Measurements from ENCODE around the gene SLC35D2.

SLC35D2 gene

GRCh38 chr9:96399325-96399633 is 15.8 kb upstream of the SLC35D2 start:
- H3K4me1 ChIP-seq (ENCODE audit: control insufficient read depth, insufficient read depth, low read length) = no peaks in the 10 kb centered on the region
- no peaks in the 10 kb centered on the region for H3K27me3 ChIP-seq (ENCODE audit: control insufficient read depth, insufficient read depth, low read length, poor library complexity, severe bottlenecking)
- WGBS, 2 experiments = 91 to 93% methylated on average over 3 of the region's 3 CpGs
- H3K27ac ChIP-seq (ENCODE audit: insufficient read depth, low read depth, low read length, poor library complexity, severe bottlenecking) = no peak overlapping the region
- no peaks in the 10 kb centered on the region for H3K9me3 ChIP-seq (ENCODE audit: control insufficient read depth, low read length)
- no peak overlapping the region for H3K4me3 ChIP-seq (ENCODE audit: insufficient read depth, low read depth, low read length)
- H3K36me3 ChIP-seq (ENCODE audit: control insufficient read depth, insufficient read depth, low read length) = no peaks in the 10 kb centered on the region

DNA sequence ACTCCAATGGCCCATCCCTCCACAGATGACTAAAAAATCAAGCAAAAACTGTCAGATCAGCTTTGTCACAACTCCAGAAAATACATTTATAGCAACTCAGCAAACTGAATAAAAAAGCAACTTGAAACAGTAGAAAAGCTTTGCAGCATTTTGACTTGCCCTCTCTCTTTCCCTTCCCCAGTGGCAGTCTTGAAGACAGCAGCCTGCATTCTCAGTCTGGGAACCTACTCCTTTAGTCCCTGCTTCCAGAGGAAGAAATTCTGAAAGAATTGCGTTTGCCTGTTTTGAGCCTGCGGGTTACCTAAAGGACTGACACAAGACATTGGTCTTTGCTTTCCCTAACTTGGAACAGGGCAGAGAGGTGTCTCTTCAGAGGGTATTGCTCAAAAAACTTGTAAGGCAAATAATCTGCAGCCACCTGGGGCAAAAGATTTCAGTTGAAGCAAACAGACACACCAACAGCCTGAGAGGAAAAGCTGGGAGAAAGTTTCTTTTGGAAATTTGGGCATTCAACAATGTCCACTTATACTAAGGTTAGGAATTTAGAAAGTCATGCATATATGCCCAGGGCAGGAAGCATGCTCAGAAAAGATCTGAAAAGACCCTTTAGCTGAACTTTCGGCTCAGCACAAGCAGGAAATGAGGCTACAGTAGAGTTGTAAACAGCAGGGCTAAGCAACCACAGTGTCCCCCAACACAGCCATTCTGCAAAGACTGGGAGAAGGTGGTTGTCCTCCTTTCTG is 15.2 kb upstream of the SLC35D2 start:
- Histone ChIP-seq H3K27me3 (ENCODE audit: control insufficient read depth, insufficient read depth, low read length, poor library complexity, severe bottlenecking) (no peaks in the 10 kb centered on the region), H3K4me1 (ENCODE audit: control insufficient read depth, insufficient read depth, low read length) (no peaks in the 10 kb centered on the region), H3K4me3 (ENCODE audit: insufficient read depth, low read depth, low read length) (no peak overlapping the region), H3K36me3 (ENCODE audit: control insufficient read depth, insufficient read depth, low read length) (no peaks in the 10 kb centered on the region), H3K27ac (ENCODE audit: insufficient read depth, low read depth, low read length, poor library complexity, severe bottlenecking) (peak overlapping the region; percentile 30), H3K9me3 (ENCODE audit: control insufficient read depth, low read length) (no peaks in the 10 kb centered on the region)
- WGBS, 2 experiments = 77 to 82% methylated on average over 3 of the region's 3 CpGs

DNA sequence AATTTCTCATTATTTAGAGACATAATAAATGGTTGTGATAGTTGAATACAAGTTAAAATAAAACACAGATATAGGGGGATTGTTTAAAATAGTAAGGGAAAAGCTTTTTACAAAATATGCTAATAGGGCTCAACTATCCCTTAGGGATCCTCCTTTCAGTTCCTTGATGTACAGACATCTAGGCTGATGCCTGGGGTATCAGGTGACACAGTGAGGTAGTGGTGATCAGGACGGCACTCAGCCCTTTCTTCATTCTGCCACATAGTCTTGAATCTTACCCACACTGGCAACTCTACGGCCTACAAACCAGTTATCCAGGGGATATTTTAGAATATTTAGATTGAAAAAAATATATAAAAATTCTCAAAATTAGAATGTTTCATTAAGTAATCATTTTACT is 12.5 kb upstream of the SLC35D2 start:
- Histone ChIP-seq H3K9me3 (ENCODE audit: control insufficient read depth, low read length) (no peaks in the 10 kb centered on the region), H3K4me3 (ENCODE audit: insufficient read depth, low read depth, low read length) (no peak overlapping the region), H3K36me3 (ENCODE audit: control insufficient read depth, insufficient read depth, low read length) (no peaks in the 10 kb centered on the region), H3K27ac (ENCODE audit: insufficient read depth, low read depth, low read length, poor library complexity, severe bottlenecking) (no peak overlapping the region), H3K27me3 (ENCODE audit: control insufficient read depth, insufficient read depth, low read length, poor library complexity, severe bottlenecking) (no peaks in the 10 kb centered on the region), H3K4me1 (ENCODE audit: control insufficient read depth, insufficient read depth, low read length) (no peaks in the 10 kb centered on the region)
- 70 to 86% methylated on average over 1 of the region's 2 CpGs for WGBS, 2 experiments

GRCh38 chr9:96394832-96395496 is 11.5 kb upstream of the SLC35D2 start:
- no peaks in the 10 kb centered on the region for H3K36me3 ChIP-seq (ENCODE audit: control insufficient read depth, insufficient read depth, low read length)
- 80 to 87% methylated on average over 6 of the region's 6 CpGs for WGBS, 2 experiments
- no peaks in the 10 kb centered on the region for H3K4me1 ChIP-seq (ENCODE audit: control insufficient read depth, insufficient read depth, low read length)
- no peak overlapping the region for H3K4me3 ChIP-seq (ENCODE audit: insufficient read depth, low read depth, low read length)
- no peaks in the 10 kb centered on the region for H3K27me3 ChIP-seq (ENCODE audit: control insufficient read depth, insufficient read depth, low read length, poor library complexity, severe bottlenecking)
- no peak overlapping the region for H3K27ac ChIP-seq (ENCODE audit: insufficient read depth, low read depth, low read length, poor library complexity, severe bottlenecking)
- no peaks in the 10 kb centered on the region for H3K9me3 ChIP-seq (ENCODE audit: control insufficient read depth, low read length)

- Histone ChIP-seq H3K27ac (ENCODE audit: insufficient read depth, low read depth, low read length, poor library complexity, severe bottlenecking) (no peak overlapping the region), H3K9me3 (ENCODE audit: control insufficient read depth, low read length) (no peaks in the 10 kb centered on the region), H3K4me1 (ENCODE audit: control insufficient read depth, insufficient read depth, low read length) (no peaks in the 10 kb centered on the region), H3K4me3 (ENCODE audit: insufficient read depth, low read depth, low read length) (no peak overlapping the region), H3K27me3 (ENCODE audit: control insufficient read depth, insufficient read depth, low read length, poor library complexity, severe bottlenecking) (no peaks in the 10 kb centered on the region), H3K36me3 (ENCODE audit: control insufficient read depth, insufficient read depth, low read length) (peaks cover under 1% of the 10 kb centered on the region)
- 96 to 97% methylated on average over 12 of the region's 12 CpGs for WGBS, 2 experiments
These were observed 8.8 kb upstream of the SLC35D2 start for GRCh38 chr9:96392263-96392662.

- no peak overlapping the region for H3K4me3 ChIP-seq (ENCODE audit: insufficient read depth, low read depth, low read length)
- H3K4me1 ChIP-seq (ENCODE audit: control insufficient read depth, insufficient read depth, low read length) = no peaks in the 10 kb centered on the region
- no peaks in the 10 kb centered on the region for H3K27me3 ChIP-seq (ENCODE audit: control insufficient read depth, insufficient read depth, low read length, poor library complexity, severe bottlenecking)
- H3K36me3 ChIP-seq (ENCODE audit: control insufficient read depth, insufficient read depth, low read length) = peaks cover 9% of the 10 kb centered on the region
- WGBS, 2 experiments = 88 to 91% methylated on average over 5 of the region's 5 CpGs
- H3K27ac ChIP-seq (ENCODE audit: insufficient read depth, low read depth, low read length, poor library complexity, severe bottlenecking) = no peak overlapping the region
- H3K9me3 ChIP-seq (ENCODE audit: control insufficient read depth, low read length) = no peaks in the 10 kb centered on the region
These were observed 7.7 kb upstream of the SLC35D2 start for GRCh38 chr9:96391021-96391765.

DNA sequence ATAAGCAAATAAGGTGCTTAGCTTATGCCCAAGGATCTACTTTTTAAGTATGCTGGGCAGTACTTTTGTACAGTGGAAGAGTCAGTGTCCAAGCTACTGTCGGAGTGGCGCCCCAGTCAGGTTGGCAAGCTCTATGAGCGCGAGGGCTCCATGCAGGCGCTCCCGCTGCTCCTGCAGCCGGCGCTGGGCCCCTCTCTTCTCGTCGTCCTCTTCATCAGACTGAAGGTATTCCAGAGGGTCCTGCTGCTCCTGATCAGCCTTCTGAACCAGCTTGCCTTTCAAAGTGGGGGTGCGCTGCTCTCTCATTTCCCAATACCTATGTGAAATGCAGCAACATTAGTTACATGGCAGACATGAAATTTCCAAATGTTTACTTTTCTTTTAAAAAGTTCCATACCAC is 4.6 kb upstream of the SLC35D2 start:
- Histone ChIP-seq H3K36me3 (ENCODE audit: control insufficient read depth, insufficient read depth, low read length) (peaks cover 9% of the 10 kb centered on the region), H3K9me3 (ENCODE audit: control insufficient read depth, low read length) (no peaks in the 10 kb centered on the region), H3K27ac (ENCODE audit: insufficient read depth, low read depth, low read length, poor library complexity, severe bottlenecking) (no peak overlapping the region), H3K4me1 (ENCODE audit: control insufficient read depth, insufficient read depth, low read length) (peaks cover 6% of the 10 kb centered on the region), H3K4me3 (ENCODE audit: insufficient read depth, low read depth, low read length) (no peak overlapping the region), H3K27me3 (ENCODE audit: control insufficient read depth, insufficient read depth, low read length, poor library complexity, severe bottlenecking) (peaks cover under 1% of the 10 kb centered on the region)
- 95% methylated on average over 11 of the region's 11 CpGs for WGBS, 2 experiments

DNA sequence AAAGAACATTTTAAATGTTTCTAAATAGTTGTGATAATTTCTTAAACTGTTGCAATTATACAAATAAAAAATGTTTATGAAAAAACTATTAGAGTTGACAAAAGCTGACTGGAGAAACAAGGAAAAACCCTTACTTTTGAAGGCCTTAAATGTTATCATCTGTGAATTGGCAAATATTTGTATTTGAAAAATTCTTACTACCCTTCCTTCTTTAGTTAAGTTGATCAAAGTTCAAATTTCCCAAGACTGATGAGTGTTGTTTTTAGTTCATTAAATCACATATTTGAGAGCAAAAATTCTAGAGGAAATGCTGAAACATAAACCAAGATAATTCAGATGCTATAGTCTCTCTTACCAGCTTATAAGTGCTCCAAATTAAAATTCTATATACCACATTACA is 2.6 kb upstream of the SLC35D2 start:
- peaks cover 11% of the 10 kb centered on the region for H3K4me1 ChIP-seq (ENCODE audit: control insufficient read depth, insufficient read depth, low read length)
- H3K36me3 ChIP-seq (ENCODE audit: control insufficient read depth, insufficient read depth, low read length) = peaks cover 9% of the 10 kb centered on the region
- H3K9me3 ChIP-seq (ENCODE audit: control insufficient read depth, low read length) = no peaks in the 10 kb centered on the region
- H3K27ac ChIP-seq (ENCODE audit: insufficient read depth, low read depth, low read length, poor library complexity, severe bottlenecking) = no peak overlapping the region
- H3K27me3 ChIP-seq (ENCODE audit: control insufficient read depth, insufficient read depth, low read length, poor library complexity, severe bottlenecking) = peaks cover 7% of the 10 kb centered on the region
- no peak overlapping the region for H3K4me3 ChIP-seq (ENCODE audit: insufficient read depth, low read depth, low read length)

DNA sequence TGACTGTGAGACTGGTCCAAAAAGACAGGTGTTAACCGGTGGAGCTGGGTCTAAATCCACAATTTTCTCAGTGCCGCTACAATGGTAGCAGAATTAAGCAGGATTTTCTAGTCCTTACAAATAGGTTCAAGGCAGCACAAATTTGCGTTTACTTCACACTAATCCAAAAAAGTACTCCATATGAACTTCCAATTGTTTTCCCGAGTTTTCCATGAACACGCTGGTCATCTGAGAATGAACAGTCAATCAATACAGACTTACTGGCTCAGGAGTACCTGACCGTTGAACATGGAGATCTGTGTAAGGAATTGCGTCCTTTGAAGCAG is 709 bp downstream of the SLC35D2 start:
- 37 to 39% methylated on average over 7 of the region's 7 CpGs for WGBS, 2 experiments
- H3K36me3 ChIP-seq (ENCODE audit: control insufficient read depth, insufficient read depth, low read length) = peaks cover 9% of the 10 kb centered on the region
- peaks cover 11% of the 10 kb centered on the region for H3K4me1 ChIP-seq (ENCODE audit: control insufficient read depth, insufficient read depth, low read length)
- H3K9me3 ChIP-seq (ENCODE audit: control insufficient read depth, low read length) = no peaks in the 10 kb centered on the region
- H3K27me3 ChIP-seq (ENCODE audit: control insufficient read depth, insufficient read depth, low read length, poor library complexity, severe bottlenecking) = peaks cover 7% of the 10 kb centered on the region
- H3K4me3 ChIP-seq (ENCODE audit: insufficient read depth, low read depth, low read length) = peak overlapping the region; percentile 60
- no peak overlapping the region for H3K27ac ChIP-seq (ENCODE audit: insufficient read depth, low read depth, low read length, poor library complexity, severe bottlenecking)

DNA sequence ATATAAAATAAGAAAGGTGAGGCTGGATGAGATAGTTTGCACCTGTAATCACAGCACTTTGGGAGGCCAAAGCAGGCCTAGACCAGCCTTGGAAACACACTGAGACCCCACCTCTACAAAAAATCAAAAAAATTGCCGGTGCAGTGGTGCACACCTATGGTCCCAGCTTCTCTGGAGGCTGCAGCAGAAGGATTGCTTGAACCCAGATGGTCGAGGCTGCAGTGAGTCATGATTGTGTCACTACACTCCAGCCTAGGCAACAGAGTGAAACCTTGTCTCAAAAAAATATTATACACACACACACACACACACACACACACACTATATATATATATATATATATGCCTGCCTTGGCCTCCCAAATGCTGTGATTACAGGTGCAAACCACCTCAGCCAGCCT is 1.3 kb downstream of the SLC35D2 start:
- Histone ChIP-seq H3K4me1 (ENCODE audit: control insufficient read depth, insufficient read depth, low read length) (peaks cover 11% of the 10 kb centered on the region), H3K27me3 (ENCODE audit: control insufficient read depth, insufficient read depth, low read length, poor library complexity, severe bottlenecking) (peaks cover 7% of the 10 kb centered on the region), H3K4me3 (ENCODE audit: insufficient read depth, low read depth, low read length) (no peak overlapping the region), H3K27ac (ENCODE audit: insufficient read depth, low read depth, low read length, poor library complexity, severe bottlenecking) (no peak overlapping the region), H3K9me3 (ENCODE audit: control insufficient read depth, low read length) (no peaks in the 10 kb centered on the region), H3K36me3 (ENCODE audit: control insufficient read depth, insufficient read depth, low read length) (peaks cover 7% of the 10 kb centered on the region)
- WGBS, 2 experiments = 87 to 93% methylated on average over 2 of the region's 2 CpGs

All from ectodermal cell (in vitro differentiated cells).